HG02610 (cell line): ENCODE data around the gene ARHGEF33.

Source experiments
- ATAC-seq: cut with Tn5 transposase; IDR thresholded peaks from one replicate; pipeline ENCODE4 v1.9.1; 2021; ENCODE audit warnings: mild to moderate bottlenecking, moderate library complexity; ENCODE audit not compliant: unreplicated experiment

The ARHGEF33 gene

DNA sequence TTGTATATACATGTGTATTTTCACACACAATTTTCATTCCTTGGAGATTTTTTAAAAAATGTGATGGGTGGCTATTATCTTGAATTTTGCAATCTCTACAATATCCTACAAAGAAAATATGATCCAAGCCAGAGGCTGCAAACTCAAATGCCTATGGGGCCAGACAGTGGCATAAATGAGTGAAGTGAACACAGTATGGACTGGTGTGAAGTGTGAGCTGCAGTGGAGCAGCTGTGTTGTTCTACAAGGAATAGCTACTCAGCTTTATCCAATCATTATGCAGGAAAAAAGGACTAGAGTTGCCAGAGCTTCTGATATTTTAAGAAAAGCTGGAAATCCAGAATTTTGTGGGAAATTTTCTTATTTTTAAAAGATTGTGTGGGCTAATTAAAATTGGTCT, 62.1 kb downstream of the ARHGEF33 start:
- no peak for ATAC-seq

DNA sequence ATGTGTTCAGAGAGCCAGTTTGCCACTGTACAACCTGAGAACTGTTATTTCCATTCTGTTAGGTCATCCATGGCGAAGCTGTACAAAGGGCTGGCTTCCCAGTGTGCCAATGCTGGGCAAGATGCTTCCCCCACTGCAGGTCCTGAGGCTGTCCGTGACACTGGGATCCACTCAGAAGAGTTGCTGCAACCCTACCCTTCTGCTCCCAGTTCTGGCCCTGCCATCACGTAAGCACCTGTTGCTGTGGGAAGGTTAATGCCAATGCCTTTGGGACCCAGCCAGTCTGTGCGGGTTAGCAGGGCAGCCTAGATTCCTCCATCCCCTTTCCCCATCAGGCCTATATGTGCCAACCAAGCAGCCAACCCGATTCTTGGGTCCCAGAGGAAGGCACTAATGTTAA, 68.3 kb downstream of the ARHGEF33 start:
- ATAC-seq, result no peak

DNA sequence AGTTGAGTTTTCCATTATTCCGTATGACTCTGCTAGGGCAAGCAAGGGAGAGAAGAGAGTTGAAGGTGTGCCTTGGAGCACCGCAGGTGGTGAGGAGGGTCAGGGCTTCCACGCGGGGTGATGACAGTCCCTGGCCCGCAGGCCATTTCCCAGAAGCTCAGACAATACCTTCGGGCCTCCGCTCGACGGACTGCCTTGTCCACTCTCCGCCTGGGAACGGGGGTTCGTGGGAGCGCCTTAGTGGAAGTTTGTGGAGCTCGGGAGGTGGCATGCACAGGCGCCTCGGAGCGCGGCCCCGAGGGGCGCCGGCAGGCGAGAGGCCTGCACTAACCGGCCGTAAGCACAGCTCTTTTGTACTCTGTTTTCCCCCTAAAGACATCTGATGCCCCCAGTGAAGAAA, 69.8 kb downstream of the ARHGEF33 start:
- no peak for ATAC-seq

DNA sequence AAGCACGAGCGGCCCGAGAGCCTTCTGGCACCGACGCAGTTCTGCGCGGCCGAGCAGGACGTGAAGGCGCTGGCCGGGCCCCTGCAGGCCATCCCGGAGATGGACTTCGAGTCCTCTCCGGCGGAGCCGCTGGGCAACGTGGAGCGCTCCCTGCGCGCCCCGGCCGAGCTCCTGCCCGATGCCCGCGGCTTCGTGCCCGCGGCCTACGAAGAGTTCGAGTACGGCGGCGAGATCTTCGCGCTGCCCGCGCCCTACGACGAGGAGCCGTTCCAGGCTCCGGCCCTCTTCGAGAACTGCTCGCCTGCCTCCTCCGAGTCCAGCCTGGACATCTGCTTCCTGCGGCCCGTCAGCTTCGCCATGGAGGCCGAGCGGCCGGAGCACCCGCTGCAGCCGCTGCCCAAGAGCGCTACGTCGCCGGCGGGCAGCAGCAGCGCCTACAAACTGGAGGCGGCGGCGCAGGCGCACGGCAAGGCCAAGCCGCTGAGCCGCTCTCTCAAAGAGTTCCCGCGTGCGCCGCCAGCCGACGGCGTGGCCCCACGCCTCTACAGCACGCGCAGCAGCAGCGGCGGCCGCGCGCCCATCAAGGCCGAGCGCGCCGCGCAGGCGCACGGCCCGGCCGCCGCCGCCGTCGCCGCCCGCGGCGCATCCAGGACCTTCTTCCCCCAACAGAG, 70.4 kb downstream of the ARHGEF33 start:
- ATAC-seq, result no peak

DNA sequence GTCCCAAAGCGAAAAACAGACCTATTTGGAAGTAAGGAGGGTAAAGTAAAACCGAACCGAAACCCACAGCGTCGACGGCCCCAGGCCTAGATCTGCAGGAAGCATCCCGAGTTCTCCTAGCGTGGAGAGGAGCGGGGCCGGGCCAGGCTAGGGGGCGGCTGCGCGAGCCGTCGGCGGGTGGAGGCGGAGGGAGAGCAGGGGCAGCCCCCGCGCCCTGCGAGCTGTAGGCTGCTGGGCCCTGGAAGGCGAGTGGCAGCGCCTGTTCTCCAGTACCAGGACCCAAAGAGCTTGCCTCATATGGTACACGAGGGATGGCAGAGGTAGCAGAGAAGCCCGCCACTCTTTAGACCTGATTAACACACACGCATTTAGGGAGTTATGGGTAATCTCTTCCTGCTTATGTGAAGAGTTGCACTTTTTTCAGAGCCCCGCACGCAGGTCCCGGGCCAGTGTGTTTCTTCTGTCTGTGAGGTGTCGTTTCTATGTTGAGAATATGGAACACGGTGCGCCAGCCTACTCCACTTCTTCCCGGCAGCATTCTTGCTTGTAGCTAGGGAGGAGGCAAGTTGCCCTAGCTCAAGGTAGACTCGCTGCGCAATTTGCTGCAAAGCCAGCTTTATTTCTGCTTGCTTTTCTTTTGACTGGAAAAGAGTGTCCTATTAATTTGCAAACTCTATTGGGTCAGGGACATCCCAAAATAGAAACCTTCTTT, 71.1 kb downstream of the ARHGEF33 start:
- ATAC-seq, result no peak

DNA sequence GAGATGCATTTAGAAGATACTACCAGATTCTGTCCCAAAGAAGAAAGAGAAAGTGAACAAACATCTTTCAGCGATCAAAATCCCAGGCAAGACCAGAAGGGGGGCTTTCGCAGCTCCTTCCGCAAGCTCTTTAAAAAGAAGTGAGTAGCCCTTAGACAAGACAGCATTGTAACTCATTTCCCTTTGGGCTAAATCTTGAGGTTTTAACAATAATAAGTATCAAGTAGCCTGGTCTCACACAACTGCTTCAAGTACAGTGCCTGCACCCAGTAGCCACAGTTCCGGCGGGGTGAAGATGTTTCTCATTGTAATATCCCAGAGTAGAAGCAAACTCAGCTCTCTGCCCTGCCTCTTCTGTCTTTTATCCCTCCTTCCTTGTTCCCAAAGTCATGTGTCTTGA, 76.3 kb downstream of the ARHGEF33 start:
- ATAC-seq, result no peak

DNA sequence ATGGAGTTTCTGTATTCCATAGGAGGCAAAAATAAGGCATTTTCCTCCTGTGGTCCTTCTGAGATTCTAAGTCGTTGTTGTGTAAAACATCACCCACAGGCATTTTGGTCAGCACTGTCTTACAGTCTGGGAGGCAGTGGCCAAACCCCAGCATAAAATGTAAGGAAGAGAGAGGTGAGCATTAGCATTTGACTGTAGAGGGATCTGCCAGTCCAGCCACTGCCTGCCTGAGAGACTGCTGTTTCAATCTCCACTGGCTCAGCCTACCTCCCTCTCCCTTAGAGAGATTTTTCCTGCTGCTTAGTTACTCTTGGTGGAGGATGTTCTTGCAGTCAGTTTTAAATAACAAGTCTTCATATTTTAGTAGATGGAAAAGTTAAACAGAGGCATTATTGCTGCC, 77.0 kb downstream of the ARHGEF33 start:
- ATAC-seq, result no peak

DNA sequence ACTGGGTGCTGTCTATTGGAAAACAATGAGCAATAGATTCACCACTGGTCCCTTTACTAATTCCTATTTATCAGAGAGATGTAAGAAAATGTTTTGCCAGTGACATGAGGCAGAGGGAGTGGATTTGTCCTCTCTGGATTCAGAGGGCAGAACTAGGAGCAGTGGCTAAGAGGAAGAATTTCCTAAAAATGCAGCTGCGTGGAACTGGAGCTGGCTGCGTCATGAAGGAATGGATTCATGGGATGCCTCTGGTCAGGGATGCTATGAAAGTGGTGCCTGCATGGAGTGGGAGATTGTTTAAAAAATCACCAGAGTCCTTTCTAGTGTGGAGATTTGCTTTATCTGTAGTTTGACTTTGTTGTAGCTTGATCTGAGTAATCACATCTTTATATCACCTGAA, 78.3 kb downstream of the ARHGEF33 start:
- no peak for ATAC-seq

DNA sequence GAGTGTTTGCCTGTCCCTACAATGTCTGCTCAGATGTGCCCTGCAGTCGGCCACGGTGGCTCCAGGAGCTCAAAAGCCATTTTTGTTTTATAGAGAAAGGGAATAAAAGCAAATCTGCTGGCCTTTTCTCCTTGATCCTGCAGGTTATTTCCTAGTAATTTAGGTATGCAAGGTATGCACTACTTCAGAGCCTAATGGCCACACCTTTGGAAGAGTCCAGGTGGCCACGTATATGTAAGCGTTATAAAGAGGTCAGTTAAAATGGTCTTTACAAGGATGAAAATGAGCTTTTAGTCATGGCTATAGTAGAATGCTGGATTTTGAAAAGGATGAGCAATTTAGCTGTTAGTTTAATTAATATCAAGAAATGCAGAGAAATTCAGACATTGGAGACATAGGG, 81.7 kb downstream of the ARHGEF33 start:
- ATAC-seq, result no peak

DNA sequence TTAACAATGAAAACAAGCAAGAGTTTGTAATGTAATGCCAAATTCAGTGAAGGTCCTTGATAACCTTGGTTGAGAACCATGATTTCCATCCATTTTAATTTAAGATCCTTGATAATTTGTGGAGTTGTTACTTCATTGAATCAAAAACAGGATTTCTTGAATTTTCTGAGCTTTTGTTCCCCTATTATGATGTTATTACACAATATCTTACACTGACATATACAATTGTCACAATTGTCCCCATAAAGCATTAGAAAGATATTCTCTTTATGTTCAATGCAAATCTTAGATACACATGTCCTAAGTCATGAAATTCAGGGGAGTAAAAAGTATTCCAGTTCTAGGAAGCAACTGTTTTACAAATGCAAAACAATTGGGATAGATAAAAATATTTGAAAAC, 83.6 kb downstream of the ARHGEF33 start:
- no peak for ATAC-seq

DNA sequence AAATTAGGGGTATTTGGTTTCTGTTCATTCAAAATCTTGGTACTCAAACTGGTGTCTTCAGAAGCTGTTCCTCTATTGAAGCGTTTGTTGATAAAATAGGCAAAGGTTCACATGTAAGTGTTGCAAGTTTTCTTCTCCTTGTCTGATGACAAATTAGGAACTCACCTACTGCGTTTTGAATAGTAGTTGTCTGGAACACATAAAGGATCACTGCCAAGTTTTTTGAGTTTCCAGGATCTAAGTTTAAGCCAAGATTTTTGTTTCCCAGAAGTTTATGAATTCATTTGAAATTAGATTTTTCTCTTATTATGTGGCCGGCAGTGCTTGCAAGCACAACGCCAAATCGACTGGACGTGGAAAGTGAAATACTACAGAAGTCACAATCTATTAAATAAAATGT, 85.4 kb downstream of the ARHGEF33 start:
- ATAC-seq, result no peak

DNA sequence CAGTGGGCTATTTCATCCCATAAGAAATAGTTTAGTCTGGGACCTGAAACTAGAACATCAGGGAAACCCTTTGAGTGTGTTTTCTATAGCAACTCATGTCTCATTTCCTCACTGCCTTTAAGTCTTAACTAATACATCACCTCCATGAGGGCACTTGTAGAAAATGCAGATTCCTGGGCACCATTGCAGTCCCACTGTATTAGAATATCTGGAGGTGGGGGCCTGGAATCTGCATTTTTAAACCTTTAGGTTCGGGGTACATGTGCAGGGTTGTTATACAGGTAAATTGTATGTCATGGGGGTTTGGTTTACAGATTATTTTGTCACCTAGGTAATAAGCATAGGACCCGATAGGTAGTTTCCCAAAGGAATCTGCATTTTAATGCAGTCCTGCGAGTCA, 87.4 kb downstream of the ARHGEF33 start:
- ATAC-seq, result no peak

DNA sequence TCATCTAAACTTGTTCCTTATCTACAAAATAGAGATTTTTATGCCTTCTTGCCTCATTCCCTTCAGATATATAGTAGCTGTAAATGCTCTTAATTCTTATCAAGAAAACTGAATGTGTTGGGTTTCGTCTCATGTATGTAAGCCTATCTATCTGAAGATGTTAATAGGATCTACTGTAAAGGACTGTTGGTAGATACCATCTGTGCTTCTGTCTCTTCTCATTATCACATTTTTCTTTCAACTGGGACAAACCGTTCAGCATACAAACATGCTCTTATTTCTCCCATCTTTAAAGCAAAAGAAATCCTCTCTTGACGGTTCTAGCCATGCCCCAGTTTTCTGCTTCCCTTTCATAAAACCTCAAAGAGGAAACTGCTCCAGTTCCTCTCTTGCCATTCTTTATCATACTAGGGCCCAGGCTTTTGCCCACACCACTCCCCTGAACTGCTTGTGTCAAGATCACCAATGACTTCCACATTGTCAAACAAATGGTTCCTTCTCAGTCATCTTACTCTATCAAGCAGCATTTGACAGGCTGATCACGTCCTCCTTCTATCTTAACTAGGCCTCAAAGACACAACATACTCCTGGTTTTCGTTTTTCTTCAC, 88.7 kb downstream of the ARHGEF33 start:
- no peak for ATAC-seq

DNA sequence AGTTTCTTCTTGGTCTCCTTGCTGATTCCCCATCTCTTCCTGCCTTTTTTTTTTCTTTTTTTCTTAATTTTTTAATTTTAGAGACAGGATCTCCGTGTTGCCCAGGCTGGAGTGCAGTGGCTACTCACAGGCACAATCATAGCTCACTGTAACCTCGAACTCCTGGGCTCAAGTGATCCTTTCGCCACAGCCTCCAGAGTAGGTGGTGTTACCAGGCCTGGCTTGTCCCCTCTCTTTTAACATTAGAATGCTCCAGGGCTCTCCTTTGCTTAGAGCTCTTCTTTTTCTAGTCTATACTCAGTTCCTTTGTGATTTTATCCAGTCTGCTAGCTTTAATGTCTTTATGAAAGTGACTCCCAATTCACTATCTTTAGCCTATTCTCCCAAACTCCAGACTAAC, 89.2 kb downstream of the ARHGEF33 start:
- no peak for ATAC-seq

DNA sequence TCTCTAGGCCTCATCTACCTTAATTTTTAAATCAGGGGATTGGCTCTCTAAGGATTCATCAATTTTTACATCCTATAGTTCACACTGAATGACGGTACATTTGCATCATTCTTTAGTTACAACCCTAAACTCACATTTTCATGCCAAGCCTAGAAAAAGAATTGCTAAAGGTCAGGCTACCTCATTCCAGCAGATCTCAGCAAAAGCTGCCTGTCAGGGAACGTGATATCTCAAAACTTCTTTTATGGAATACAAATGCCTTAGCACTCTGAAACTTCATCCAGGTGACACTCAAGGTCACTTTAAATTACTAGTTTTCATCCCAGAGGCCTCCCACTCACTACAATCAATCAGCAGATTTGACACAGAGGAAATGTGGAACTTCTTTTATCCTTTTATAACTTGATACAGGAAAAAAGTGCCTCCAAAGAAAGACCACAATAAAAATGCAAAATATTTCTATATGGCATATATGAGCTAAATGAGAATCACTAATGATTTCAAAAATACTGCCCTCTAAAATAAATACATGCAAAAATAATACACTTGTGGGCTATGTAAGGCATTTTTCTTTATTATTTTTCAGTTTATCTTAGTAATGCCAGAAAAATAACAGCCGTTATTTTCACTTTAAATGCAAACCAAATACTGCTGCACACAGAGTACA, 91.5 kb downstream of the ARHGEF33 start:
- no peak for ATAC-seq

DNA sequence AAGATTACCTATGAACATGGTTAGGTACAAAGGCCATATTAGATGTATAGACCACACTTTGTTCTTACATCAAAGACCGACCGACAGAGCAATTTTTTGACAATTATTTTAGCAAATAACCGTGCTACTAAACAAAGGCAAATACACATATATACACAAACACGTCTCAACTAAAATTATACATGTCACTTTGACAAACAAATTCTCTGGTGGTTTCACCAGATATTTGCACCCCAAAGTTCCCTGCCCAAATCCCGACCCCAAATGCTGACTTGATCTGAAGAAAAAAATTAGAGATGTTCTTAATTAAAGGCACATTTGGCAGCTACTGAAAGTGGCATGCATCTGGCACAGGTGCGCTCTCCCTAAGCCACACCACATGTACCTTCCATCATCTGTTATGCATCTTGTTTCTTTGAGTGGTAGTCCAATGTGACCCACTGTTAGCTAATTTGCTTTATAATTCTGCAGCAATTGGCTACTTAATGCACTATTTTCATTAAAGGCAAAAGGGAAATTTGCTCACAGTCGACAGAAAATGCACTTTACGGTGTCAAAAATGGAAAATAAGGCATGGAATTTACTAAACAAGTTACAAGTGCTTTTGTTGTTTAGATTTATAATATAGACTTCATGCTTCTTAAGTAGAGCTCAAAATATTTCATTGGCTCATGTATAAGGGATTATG, 92.1 kb downstream of the ARHGEF33 start:
- ATAC-seq, result no peak

DNA sequence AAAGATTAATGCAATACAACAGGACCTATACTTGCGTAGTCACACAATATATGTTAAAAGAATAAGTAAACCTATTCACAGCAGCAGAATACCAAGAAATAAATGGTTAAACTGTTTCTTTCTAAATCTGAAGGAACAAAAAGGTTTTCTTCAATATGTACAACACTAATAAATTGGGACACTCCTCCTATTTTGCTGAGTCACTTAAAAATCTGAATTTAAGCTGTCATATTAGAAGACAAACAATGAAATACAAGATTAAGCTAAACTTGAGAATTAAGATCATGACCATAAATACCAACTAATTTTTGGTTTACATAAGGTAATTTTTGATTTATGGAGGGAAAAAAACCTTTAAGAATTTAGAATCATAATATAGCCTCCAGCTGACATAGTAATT, 92.8 kb downstream of the ARHGEF33 start:
- ATAC-seq, result no peak

DNA sequence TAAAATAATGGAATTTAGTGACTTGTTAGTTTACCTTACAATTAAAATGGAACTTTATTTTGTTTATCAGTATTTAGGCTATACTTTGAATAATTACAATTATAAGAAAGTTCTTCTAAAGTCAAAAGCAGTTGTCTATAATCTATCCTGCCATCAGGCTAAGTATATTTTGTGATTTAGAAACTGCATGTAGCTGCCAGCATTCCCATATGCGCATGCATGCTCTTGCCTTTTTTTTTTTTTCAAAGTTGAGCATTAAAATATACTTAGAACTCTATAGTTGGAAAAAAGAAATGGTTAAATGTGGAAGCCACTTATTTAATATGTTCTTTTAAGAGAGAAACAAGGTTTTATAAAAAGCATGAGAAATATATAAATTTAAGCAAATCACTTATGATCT, 99.0 kb downstream of the ARHGEF33 start:
- ATAC-seq, result no peak

DNA sequence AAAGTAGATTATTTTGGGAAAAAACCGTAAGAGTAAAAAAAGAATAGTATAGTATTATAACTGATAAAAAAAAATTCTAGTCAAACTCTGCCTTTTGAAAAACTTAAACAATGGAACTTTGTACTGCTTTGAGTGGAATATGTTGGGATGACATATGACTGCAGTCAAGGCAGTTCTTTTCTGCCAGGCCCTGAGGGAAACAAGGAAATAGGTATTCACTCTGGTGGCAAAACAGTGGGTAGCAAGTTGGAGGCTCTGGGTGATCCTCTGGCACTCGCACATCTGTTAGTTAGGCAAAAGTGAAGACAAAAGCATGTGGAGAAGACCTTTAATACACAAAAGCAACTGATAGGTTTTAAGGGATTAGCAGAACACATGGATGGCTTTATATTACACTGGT, 102.2 kb downstream of the ARHGEF33 start:
- no peak for ATAC-seq

DNA sequence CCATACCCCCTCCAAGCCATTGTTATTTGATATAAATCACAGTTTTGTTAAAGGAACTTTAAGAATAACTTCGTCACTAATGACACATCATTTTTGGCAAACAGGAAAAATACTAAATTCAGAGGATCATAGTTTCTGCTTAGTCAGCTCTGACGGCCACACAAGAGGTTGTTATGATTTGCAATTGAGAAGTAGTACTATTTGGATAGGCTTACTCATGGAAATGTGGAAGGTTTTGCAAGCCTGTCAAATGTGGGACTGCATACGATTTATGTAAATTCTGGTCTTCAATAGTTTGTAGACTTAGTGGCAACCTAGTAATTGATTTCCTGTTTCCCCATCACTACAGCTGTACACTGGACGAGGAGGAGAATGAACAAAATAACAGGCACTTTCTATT, 108.1 kb downstream of the ARHGEF33 start:
- no peak for ATAC-seq

DNA sequence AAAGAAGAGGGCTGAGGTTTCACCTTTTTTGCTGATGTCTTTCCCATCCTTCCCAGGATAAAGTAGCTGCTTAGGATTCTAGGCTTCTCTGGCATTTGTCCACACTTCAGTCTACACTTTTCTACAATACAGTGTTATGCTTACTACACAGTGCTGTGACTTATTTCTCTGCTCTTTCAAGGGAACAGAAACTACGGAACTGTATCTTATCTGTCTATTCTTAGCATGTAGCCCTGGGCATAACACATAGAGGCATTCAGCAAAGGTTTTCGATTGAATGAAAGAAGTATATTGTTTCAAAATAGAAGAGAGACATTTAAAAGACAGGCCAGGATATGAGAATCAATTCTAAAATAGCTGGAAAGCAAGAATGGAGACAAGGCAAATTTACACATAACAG, 110.9 kb downstream of the ARHGEF33 start:
- ATAC-seq, result no peak
